DND-41 (cell line): ENCODE measurements around the gene SGPP1.
"Not testable (repeated sequence)": the region's sequence is repeated elsewhere in the genome, so short reads cannot be mapped to it uniquely, and the experiment has no call there.

Source experiments
- ATAC-seq: fragments of 200-7000 bp; cut with Tn5 transposase; 3 replicates; pipeline ENCODE4 v1.9.1; 2021; ENCODE audit warnings: low read depth; ENCODE audit not compliant: insufficient read depth
- DNase-seq: peaks from one replicate; pipeline ENCODE4 v3.0.0-alpha.2; 2020
- H2AFZ ChIP-seq: 2 replicates; pipeline ENCODE4 v1.6.0; 2012; ENCODE audit warnings: low read depth, low read length
- H3K27ac ChIP-seq: 2 replicates; pipeline ENCODE4 v1.5.1; 2012; ENCODE audit warnings: low read length, inconsistent platforms
- H3K27me3 ChIP-seq: fragments of 200-600 bp; sonication (generic); 2 replicates; pipeline ENCODE4 v1.6.0; 2012; ENCODE audit warnings: low read length, mild to moderate bottlenecking, inconsistent platforms; ENCODE audit not compliant: insufficient read depth, poor library complexity
- H3K36me3 ChIP-seq: 2 replicates; pipeline ENCODE4 v1.5.1; 2012; ENCODE audit warnings: low read length, inconsistent platforms; ENCODE audit not compliant: insufficient read depth
- H3K4me1 ChIP-seq: 2 replicates; pipeline ENCODE4 v1.5.1; 2012; ENCODE audit warnings: mild to moderate bottlenecking, low read length; ENCODE audit not compliant: insufficient read depth
- H3K4me2 ChIP-seq: 2 replicates; pipeline ENCODE4 v1.6.0; 2012; ENCODE audit warnings: mild to moderate bottlenecking, moderate library complexity, low read length, inconsistent platforms; ENCODE audit not compliant: insufficient read depth
- H3K4me3 ChIP-seq, 2 experiments: fragments of 200-600 bp in 1 of 2; shearing (Covaris generic) in 1 of 2; 2 replicates each; pipeline ENCODE4 v1.5.1; 2012 to 2016; ENCODE audit warnings: inconsistent platforms in 2 of 2, low read length in 2 of 2, mild to moderate bottlenecking in 2 of 2, low read depth in 1 of 2, moderate library complexity in 1 of 2
- H3K79me2 ChIP-seq: 2 replicates; pipeline ENCODE4 v1.6.0; 2012; ENCODE audit warnings: low read length, inconsistent platforms; ENCODE audit not compliant: insufficient read depth
- H3K9ac ChIP-seq: 2 replicates; pipeline ENCODE4 v1.6.0; 2012; ENCODE audit warnings: low read depth, mild to moderate bottlenecking, inconsistent platforms, low read length, moderate library complexity
- H3K9me3 ChIP-seq: 2 replicates; pipeline ENCODE4 v1.5.1; 2012; ENCODE audit warnings: low read length, moderate library complexity, mild to moderate bottlenecking, inconsistent platforms; ENCODE audit not compliant: insufficient read depth, severe bottlenecking
- H4K20me1 ChIP-seq: 2 replicates; pipeline ENCODE4 v1.6.0; 2012; ENCODE audit warnings: low read length; ENCODE audit not compliant: insufficient read depth
- CTCF ChIP-seq: IDR thresholded peaks from 2 replicates; pipeline ENCODE4 v1.5.1; 2012; ENCODE audit warnings: borderline replicate concordance, low read length, moderate library complexity, mild to moderate bottlenecking; ENCODE audit not compliant: poor library complexity, severe bottlenecking; ENCODE audit errors: extremely low read depth
- EZH2 ChIP-seq: IDR thresholded peaks from 3 replicates; pipeline ENCODE4 v1.6.1; 2012; ENCODE audit warnings: borderline replicate concordance, low read depth, mild to moderate bottlenecking, moderate library complexity, low read length, inconsistent platforms; ENCODE audit not compliant: severe bottlenecking

SGPP1 gene

GRCh38 chr14:63709589-63709988 lies 18.3 kb downstream of the SGPP1 start:
- no peaks in the 10 kb centered on the region for H4K20me1 ChIP-seq
- no peaks in the 10 kb centered on the region for H3K27me3 ChIP-seq
- peaks cover 11% of the 10 kb centered on the region; the same call in 1 of the 2 replicates for H3K79me2 ChIP-seq
- no peak overlapping the region for H3K4me2 ChIP-seq
- H3K4me3 ChIP-seq, result no peak overlapping the region
- H3K27ac ChIP-seq, result no peak overlapping the region
- TF ChIP-seq EZH2 (no peak), CTCF (no peak)
- no peaks in the 10 kb centered on the region for H3K9me3 ChIP-seq
- ATAC-seq (no peak), DNase-seq (no peak)
- no peak overlapping the region for H3K9ac ChIP-seq
- H3K4me1 ChIP-seq, result no peaks in the 10 kb centered on the region
- no peak overlapping the region for H2AFZ ChIP-seq
- peaks cover 3% of the 10 kb centered on the region; the same call in 1 of the 2 replicates for H3K36me3 ChIP-seq

DNA sequence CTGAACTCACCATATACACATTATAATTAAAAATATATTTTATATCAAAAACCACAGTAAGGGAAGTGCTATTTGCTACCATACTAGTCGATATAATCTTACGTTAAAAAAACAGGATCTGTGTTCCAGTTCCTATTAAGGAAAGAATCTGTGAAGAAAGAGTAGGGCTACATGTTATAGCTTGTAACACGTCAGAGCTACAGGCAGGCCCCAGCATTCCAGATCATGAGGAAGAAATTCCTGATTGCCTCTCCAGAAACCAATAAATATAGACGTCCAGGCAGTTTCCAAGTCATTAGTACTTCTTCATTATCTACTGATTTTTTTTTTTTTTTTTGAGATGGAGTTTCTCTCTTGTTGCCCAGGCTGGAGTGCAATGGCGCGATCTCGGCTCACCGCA lies 20.6 kb downstream of the SGPP1 start:
- H3K36me3 ChIP-seq, result no peaks in the 10 kb centered on the region
- H3K27me3 ChIP-seq, result no peaks in the 10 kb centered on the region
- peaks cover 15% of the 10 kb centered on the region; the same call in 1 of the 2 replicates for H3K79me2 ChIP-seq
- H3K9ac ChIP-seq, result no peak overlapping the region
- H3K4me2 ChIP-seq, result no peak overlapping the region
- H3K27ac ChIP-seq, result no peak overlapping the region
- H3K9me3 ChIP-seq, result no peaks in the 10 kb centered on the region
- H4K20me1 ChIP-seq, result no peaks in the 10 kb centered on the region
- H2AFZ ChIP-seq, result no peak overlapping the region
- no peak overlapping the region for H3K4me3 ChIP-seq
- TF ChIP-seq CTCF (no peak), EZH2 (no peak)
- H3K4me1 ChIP-seq, result no peaks in the 10 kb centered on the region
- no peak for DNase-seq
- ATAC-seq, result no peak

DNA sequence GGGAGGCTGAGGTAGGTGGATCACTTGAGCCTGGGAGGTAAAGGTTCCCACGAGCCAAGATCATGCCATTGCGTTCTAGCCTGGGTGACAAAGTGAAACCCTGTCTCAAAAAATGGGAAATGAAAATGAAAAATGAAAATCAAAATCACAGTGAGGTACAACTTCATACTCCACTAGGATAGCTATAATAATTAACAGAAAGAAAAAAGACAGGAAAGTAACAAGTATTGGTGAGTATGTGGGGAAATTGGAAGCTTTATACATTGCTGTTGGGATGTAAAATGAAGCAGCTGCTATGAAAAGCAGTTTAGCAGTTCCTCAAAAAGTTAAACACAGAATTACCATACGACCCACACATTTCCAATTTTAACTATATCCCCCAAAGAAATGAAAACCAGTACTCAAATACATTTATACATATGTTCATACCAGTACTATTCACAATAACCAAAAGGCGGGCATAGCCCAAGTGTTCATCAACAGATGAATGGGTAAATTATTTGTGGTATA lies 22.2 kb downstream of the SGPP1 start:
- TF ChIP-seq EZH2, result no peak
- no peak for TF ChIP-seq CTCF
- no peaks in the 10 kb centered on the region; the same call in 1 of the 2 replicates for H4K20me1 ChIP-seq
- H3K4me2 ChIP-seq, result no peak overlapping the region
- no peak for ATAC-seq
- no peaks in the 10 kb centered on the region for H3K4me1 ChIP-seq
- H3K36me3 ChIP-seq, result no peaks in the 10 kb centered on the region
- H3K79me2 ChIP-seq, result peaks cover 11% of the 10 kb centered on the region; the same call in 1 of the 2 replicates
- no peak overlapping the region for H3K27ac ChIP-seq
- DNase-seq, result no peak
- no peak overlapping the region for H2AFZ ChIP-seq
- H3K4me3 ChIP-seq, result no peak overlapping the region
- no peak overlapping the region for H3K9ac ChIP-seq
- no peaks in the 10 kb centered on the region for H3K27me3 ChIP-seq
- H3K9me3 ChIP-seq, result no peaks in the 10 kb centered on the region

DNA sequence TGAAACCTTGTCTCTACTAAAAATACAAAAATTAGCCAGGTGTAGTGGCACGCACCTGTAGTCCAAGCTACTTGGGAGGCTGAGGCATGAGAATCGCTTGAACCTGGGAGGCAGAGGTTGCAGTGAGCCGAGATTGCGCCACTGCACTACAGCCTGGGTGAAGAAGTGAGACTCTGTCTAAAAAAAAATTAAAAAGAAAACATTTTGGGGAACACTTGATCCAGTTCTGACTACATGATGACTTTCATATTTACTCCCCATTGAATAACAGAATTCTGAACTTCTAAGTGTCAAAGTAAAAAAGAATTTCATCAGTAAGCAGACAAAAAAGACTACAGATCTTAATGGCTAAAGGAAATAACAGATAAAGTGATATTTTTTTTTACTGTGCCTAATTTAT lies 25.3 kb downstream of the SGPP1 start:
- H2AFZ ChIP-seq, H3K4me3 ChIP-seq, H3K27me3 ChIP-seq, H3K9me3 ChIP-seq, DNase-seq, H3K27ac ChIP-seq, H4K20me1 ChIP-seq, H3K4me2 ChIP-seq, H3K36me3 ChIP-seq, H3K9ac ChIP-seq, H3K4me1 ChIP-seq, ATAC-seq: not testable (repeated sequence)
- peaks cover 11% of the 10 kb centered on the region; the same call in 1 of the 2 replicates for H3K79me2 ChIP-seq
